ENCODE measurements around the gene IFNGR1. TPM values are rescaled to one million over a fixed set of nuclear protein-coding genes. Genes with fewer than 3 reads are reported as not detected.

IFNGR1 gene
- total RNA-seq, 1 experiment from 2014 or later: 23.4 TPM

- H3K27me3 ChIP-seq (ENCODE audit: control insufficient read depth, insufficient read depth, low read length): no peaks in the 10 kb centered on the region
- BruUV-seq (replicated peaks): no TSS peak
- no peak for DNase-seq (ENCODE audit: low read depth, low spot score)
- intact Hi-C loops (cut with micrococcal nuclease; ENCODE audit: unreplicated experiment) (no loop called here), in situ Hi-C loops (cut with HindIII; ENCODE audit: low pct_unique_long_range_greater_than_20kb, low sequenced_read_pairs) (no loop called here)
- no peaks in the 10 kb centered on the region; the same call in 1 of the 2 replicates for H3K36me3 ChIP-seq (ENCODE audit: control insufficient read depth, insufficient read depth, low read length)
- TF ChIP-seq CTCF (IDR thresholded peaks at IDR 0.05): peak; percentile 62
- TF ChIP-seq SIN3A (IDR thresholded peaks at IDR 0.05; ENCODE audit: borderline replicate concordance, insufficient read depth, low read depth, low read length): no peak
- H3K9me3 ChIP-seq (ENCODE audit: control insufficient read depth, insufficient read depth, low read depth, low read length): no peaks in the 10 kb centered on the region
- POLR2A ChIA-PET: no interaction called here
- H3K27ac ChIP-seq (ENCODE audit: low read length): no peak overlapping the region
- peak; percentile 68; the same call in 1 of the 2 replicates for ATAC-seq
- no peaks in the 10 kb centered on the region for H3K4me1 ChIP-seq (ENCODE audit: control insufficient read depth, insufficient read depth, low read length)
- CTCF ChIA-PET: no interaction called here
- H3K4me3 ChIP-seq (ENCODE audit: low read depth in 2 of 2, low read length in 2 of 2): no peak overlapping the region
Observed at GRCh38 chr6:137202078-137202477, 17.1 kb downstream of the IFNGR1 start.

- Histone ChIP-seq H3K27me3 (ENCODE audit: control insufficient read depth, insufficient read depth, low read length) (no peaks in the 10 kb centered on the region), H3K27ac (ENCODE audit: low read length) (no peak overlapping the region), H3K4me1 (ENCODE audit: control insufficient read depth, insufficient read depth, low read length) (no peaks in the 10 kb centered on the region), H3K9me3 (ENCODE audit: control insufficient read depth, insufficient read depth, low read depth, low read length) (no peaks in the 10 kb centered on the region), H3K4me3 (ENCODE audit: low read depth in 2 of 2, low read length in 2 of 2) (no peak overlapping the region), H3K36me3 (ENCODE audit: control insufficient read depth, insufficient read depth, low read length) (no peaks in the 10 kb centered on the region; the same call in 1 of the 2 replicates)
- ChIA-PET CTCF (no interaction called here), POLR2A (no interaction called here)
- no TSS peak for BruUV-seq (replicated peaks)
- DNase-seq (ENCODE audit: low read depth, low spot score) (no peak), ATAC-seq (no peak)
- in situ Hi-C loops (cut with HindIII; ENCODE audit: low pct_unique_long_range_greater_than_20kb, low sequenced_read_pairs) (no loop called here), intact Hi-C loops (cut with micrococcal nuclease; ENCODE audit: unreplicated experiment) (no loop called here)
- TF ChIP-seq TCF7L2 (IDR thresholded peaks at IDR 0.05; ENCODE audit: low read depth, low read length) (no peak), REST (IDR thresholded peaks at IDR 0.05; ENCODE audit: insufficient read depth in 1 of 2, low read depth in 2 of 2, low read length in 1 of 2) (no peak), SIN3A (IDR thresholded peaks at IDR 0.05; ENCODE audit: borderline replicate concordance, insufficient read depth, low read depth, low read length) (no peak), CTCF (IDR thresholded peaks at IDR 0.05) (no peak), POLR2AphosphoS5 (IDR thresholded peaks at IDR 0.05; ENCODE audit: low read depth, low read length) (no peak)
Observed at GRCh38 chr6:137201006-137201405, 18.2 kb downstream of the IFNGR1 start.
